MM.1S (cell line): ENCODE data around the gene TMEM214.

Experiments used
- DNase-seq: peaks from one replicate; pipeline ENCODE4 v3.0.0-alpha.2; 2015
- H2AFZ ChIP-seq: fragments of 300-600 bp; sonication (generic); 2 replicates; pipeline ENCODE4 v1.6.0; 2016; ENCODE audit warnings: antibody characterized with exemption, low read length
- H3F3A ChIP-seq: fragments of 300-600 bp; sonication (generic); 2 replicates; pipeline ENCODE4 v1.6.1; 2016; ENCODE audit warnings: mild to moderate bottlenecking, antibody characterized with exemption, low read length, moderate library complexity, mixed read lengths; ENCODE audit not compliant: insufficient read depth
- H3K27ac ChIP-seq: fragments of 300-600 bp; sonication (generic); 2 replicates; pipeline ENCODE4 v1.5.1; 2016; ENCODE audit warnings: mild to moderate bottlenecking, low read length
- H3K27me3 ChIP-seq: fragments of 300-600 bp; sonication (generic); replicated peaks from 2 replicates; pipeline ENCODE4 v1.6.0; 2016; ENCODE audit warnings: low read length; ENCODE audit not compliant: insufficient read depth
- H3K36me3 ChIP-seq: fragments of 300-600 bp; sonication (generic); replicated peaks from 2 replicates; pipeline ENCODE4 v1.6.1; 2016; ENCODE audit warnings: mild to moderate bottlenecking, low read length, mixed read lengths; ENCODE audit not compliant: insufficient read depth
- H3K4me1 ChIP-seq: fragments of 300-600 bp; sonication (generic); 2 replicates; pipeline ENCODE4 v1.6.1; 2016; ENCODE audit warnings: low read length, mixed read lengths
- H3K4me2 ChIP-seq: fragments of 300-600 bp; sonication (generic); 2 replicates; pipeline ENCODE4 v1.6.0; 2016; ENCODE audit warnings: low read depth, low read length
- H3K4me3 ChIP-seq: fragments of 300-600 bp; sonication (generic); 2 replicates; pipeline ENCODE4 v1.5.1; 2016; ENCODE audit warnings: low read length, mixed read lengths
- H3K79me2 ChIP-seq: fragments of 300-600 bp; sonication (generic); 2 replicates; pipeline ENCODE4 v1.6.1; 2016; ENCODE audit warnings: mixed run types, low read length, mixed read lengths
- H3K9ac ChIP-seq: fragments of 300-600 bp; sonication (generic); 2 replicates; pipeline ENCODE4 v1.6.1; 2016; ENCODE audit warnings: low read length, mixed read lengths
- H3K9me2 ChIP-seq: fragments of 300-600 bp; sonication (generic); replicated peaks from 2 replicates; pipeline ENCODE4 v1.6.1; 2016; ENCODE audit warnings: mild to moderate bottlenecking, low read length, mixed read lengths; ENCODE audit not compliant: insufficient read depth
- H3K9me3 ChIP-seq: fragments of 300-600 bp; sonication (generic); replicated peaks from 2 replicates; pipeline ENCODE4 v1.6.1; 2016; ENCODE audit warnings: mild to moderate bottlenecking, low read length, mixed read lengths; ENCODE audit not compliant: insufficient read depth
- H4K20me1 ChIP-seq: fragments of 300-600 bp; sonication (generic); 2 replicates; pipeline ENCODE4 v1.6.1; 2016; ENCODE audit warnings: mild to moderate bottlenecking, low read length, moderate library complexity, mixed read lengths; ENCODE audit not compliant: insufficient read depth
- EZH2 ChIP-seq: fragments of 300-600 bp; sonication (generic); optimal IDR thresholded peaks from 2 replicates; pipeline ENCODE3; 2017; ENCODE audit warnings: low read depth, mild to moderate bottlenecking, antibody characterized with exemption, low read length, mixed read lengths
- EZH2phosphoT487 ChIP-seq: fragments of 300-600 bp; sonication (generic); IDR thresholded peaks from 2 replicates; pipeline ENCODE4 v1.6.1; 2018; ENCODE audit warnings: antibody characterized with exemption, low read length
- TF ChIP-seq, protein P1 (sequence below): fragments of 300-600 bp; sonication (generic); IDR thresholded peaks from 2 replicates; pipeline ENCODE4 v1.5.1; 2016; ENCODE audit warnings: antibody characterized with exemption, low read length, mixed read lengths

TMEM214 gene

DNA sequence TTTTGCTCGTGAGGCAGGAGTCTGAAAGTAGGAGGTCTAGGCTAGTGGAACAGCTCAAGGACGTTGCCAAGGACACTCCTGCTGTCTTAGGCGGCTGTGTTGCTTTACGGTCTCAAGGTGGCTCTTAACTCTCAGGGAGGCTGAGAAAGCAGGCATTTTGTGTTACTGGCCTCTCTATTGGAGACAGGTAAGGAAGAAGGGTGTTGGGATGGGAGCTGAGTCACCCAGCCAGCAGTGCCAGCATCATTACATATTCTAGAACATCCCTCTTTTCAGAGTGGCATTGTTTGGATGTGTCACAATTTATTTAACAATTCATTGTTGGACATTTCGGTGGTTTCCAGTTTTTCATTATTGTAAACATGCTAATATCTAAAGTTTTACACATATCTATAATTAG lies 30.8 kb upstream of the TMEM214 start:
- no peak overlapping the region for H2AFZ ChIP-seq
- H3K4me2 ChIP-seq: no peak overlapping the region
- no peaks in the 10 kb centered on the region for H3K4me1 ChIP-seq
- H3K36me3 ChIP-seq: no peaks in the 10 kb centered on the region
- no peak overlapping the region for H3K27ac ChIP-seq
- H4K20me1 ChIP-seq: no peaks in the 10 kb centered on the region
- no peaks in the 10 kb centered on the region for H3K9me3 ChIP-seq
- H3K27me3 ChIP-seq: no peaks in the 10 kb centered on the region
- no peak overlapping the region for H3K9ac ChIP-seq
- no peaks in the 10 kb centered on the region for H3F3A ChIP-seq
- no peaks in the 10 kb centered on the region for H3K9me2 ChIP-seq
- no peak overlapping the region for H3K4me3 ChIP-seq
- no peak for TF ChIP-seq EZH2
- TF ChIP-seq EZH2phosphoT487: no peak
- TF ChIP-seq, protein P1, sequence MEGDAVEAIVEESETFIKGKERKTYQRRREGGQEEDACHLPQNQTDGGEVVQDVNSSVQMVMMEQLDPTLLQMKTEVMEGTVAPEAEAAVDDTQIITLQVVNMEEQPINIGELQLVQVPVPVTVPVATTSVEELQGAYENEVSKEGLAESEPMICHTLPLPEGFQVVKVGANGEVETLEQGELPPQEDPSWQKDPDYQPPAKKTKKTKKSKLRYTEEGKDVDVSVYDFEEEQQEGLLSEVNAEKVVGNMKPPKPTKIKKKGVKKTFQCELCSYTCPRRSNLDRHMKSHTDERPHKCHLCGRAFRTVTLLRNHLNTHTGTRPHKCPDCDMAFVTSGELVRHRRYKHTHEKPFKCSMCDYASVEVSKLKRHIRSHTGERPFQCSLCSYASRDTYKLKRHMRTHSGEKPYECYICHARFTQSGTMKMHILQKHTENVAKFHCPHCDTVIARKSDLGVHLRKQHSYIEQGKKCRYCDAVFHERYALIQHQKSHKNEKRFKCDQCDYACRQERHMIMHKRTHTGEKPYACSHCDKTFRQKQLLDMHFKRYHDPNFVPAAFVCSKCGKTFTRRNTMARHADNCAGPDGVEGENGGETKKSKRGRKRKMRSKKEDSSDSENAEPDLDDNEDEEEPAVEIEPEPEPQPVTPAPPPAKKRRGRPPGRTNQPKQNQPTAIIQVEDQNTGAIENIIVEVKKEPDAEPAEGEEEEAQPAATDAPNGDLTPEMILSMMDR: no peak
- DNase-seq: no peak
- no peaks in the 10 kb centered on the region for H3K79me2 ChIP-seq

DNA sequence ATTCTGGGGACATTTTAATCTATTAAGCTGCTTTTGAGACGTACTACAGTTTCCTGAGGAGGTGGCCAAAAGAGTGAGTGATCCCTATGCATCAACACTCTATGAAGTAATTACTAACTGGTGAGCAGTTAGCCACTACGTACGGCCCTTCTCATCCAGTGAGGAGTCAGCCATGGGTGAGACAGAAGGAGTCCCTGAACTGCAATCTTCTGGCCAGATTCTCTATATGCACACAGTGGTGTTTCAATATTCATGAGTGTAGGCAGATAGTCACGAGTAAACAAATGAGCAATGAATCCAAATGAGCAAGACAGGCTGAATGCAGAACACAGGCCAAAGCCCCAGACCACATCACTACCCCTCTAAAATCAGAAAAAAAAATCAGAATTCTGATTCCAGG lies 29.8 kb upstream of the TMEM214 start:
- H3K4me2 ChIP-seq: no peak overlapping the region

DNA sequence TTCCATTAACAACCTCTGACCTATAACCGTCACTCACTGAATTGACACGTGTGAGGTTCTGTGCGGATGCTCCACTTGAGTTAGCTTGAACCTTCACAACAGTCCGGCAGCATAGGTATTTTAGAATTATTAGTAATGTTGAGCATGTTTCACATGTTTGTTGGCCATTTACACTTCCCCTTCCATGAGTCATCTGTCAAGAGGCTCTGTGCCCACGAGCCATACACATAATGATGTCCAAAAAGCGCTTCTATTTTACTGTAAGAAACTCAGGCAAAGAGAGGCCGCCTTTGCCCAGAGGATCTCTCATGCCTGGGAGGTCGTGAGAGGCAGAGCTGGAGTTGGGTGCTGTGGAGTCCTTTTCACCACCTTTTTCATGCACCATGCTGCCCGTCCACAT lies 28.9 kb upstream of the TMEM214 start:
- no peaks in the 10 kb centered on the region for H3F3A ChIP-seq
- H3K9ac ChIP-seq: no peak overlapping the region
- DNase-seq: no peak
- H3K4me2 ChIP-seq: no peak overlapping the region
- H2AFZ ChIP-seq: no peak overlapping the region
- H3K36me3 ChIP-seq: no peaks in the 10 kb centered on the region
- TF ChIP-seq, protein P1: no peak
- TF ChIP-seq EZH2 (no peak), EZH2phosphoT487 (no peak)
- H3K27ac ChIP-seq: no peak overlapping the region
- H4K20me1 ChIP-seq: no peaks in the 10 kb centered on the region
- H3K79me2 ChIP-seq: no peaks in the 10 kb centered on the region
- no peaks in the 10 kb centered on the region for H3K4me1 ChIP-seq
- H3K9me3 ChIP-seq: no peaks in the 10 kb centered on the region
- H3K4me3 ChIP-seq: no peak overlapping the region
- H3K27me3 ChIP-seq: no peaks in the 10 kb centered on the region
- no peaks in the 10 kb centered on the region for H3K9me2 ChIP-seq

More for the DNA sequence above, 29.8 kb upstream of the TMEM214 start:
- H3K27me3 ChIP-seq: no peaks in the 10 kb centered on the region
- H3K4me1 ChIP-seq: no peaks in the 10 kb centered on the region
- no peaks in the 10 kb centered on the region for H3K9me2 ChIP-seq
- no peak overlapping the region for H2AFZ ChIP-seq
- no peak overlapping the region for H3K4me3 ChIP-seq
- H3K79me2 ChIP-seq: no peaks in the 10 kb centered on the region
- H3K9ac ChIP-seq: no peak overlapping the region
- no peak for TF ChIP-seq EZH2phosphoT487
- TF ChIP-seq EZH2: no peak
- TF ChIP-seq, protein P1: no peak
- no peaks in the 10 kb centered on the region for H3K9me3 ChIP-seq
- H3F3A ChIP-seq: no peaks in the 10 kb centered on the region
- H3K36me3 ChIP-seq: no peaks in the 10 kb centered on the region
- no peak for DNase-seq
- no peak overlapping the region for H3K27ac ChIP-seq
- H4K20me1 ChIP-seq: no peaks in the 10 kb centered on the region
